Measurements from ENCODE around the gene PASD1. TPM values are rescaled to one million over a fixed set of nuclear protein-coding genes. Genes with fewer than 3 reads are reported as not detected.

PASD1 gene
- total RNA-seq, 1 donor from 2014 or later: not detected

DNA sequence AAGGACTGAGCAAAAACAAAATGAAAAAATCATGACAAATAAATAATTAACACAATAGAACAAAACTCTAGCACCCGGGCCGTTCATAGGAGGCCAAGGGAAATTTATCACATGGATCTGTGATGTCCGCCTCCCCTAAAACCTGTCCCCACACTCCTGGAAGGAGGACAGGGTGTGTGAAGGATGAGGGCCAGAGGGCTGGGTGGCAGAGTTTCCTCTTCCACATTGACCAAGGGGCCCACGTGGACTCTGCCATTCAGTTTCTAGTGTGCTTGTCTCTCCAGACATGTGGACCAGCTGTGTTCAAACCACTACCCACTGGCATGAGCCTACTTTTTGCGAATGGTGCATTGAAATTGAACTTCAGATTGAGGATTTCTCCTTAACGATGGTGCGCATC, 138.1 kb downstream of the PASD1 start:
- H3K4me1 Mint-ChIP-seq (ENCODE audit: low read depth): no peaks in the 10 kb centered on the region
- no peak for DNase-seq (ENCODE audit: low spot score, unreplicated experiment)
- TF ChIP-seq, protein P1, sequence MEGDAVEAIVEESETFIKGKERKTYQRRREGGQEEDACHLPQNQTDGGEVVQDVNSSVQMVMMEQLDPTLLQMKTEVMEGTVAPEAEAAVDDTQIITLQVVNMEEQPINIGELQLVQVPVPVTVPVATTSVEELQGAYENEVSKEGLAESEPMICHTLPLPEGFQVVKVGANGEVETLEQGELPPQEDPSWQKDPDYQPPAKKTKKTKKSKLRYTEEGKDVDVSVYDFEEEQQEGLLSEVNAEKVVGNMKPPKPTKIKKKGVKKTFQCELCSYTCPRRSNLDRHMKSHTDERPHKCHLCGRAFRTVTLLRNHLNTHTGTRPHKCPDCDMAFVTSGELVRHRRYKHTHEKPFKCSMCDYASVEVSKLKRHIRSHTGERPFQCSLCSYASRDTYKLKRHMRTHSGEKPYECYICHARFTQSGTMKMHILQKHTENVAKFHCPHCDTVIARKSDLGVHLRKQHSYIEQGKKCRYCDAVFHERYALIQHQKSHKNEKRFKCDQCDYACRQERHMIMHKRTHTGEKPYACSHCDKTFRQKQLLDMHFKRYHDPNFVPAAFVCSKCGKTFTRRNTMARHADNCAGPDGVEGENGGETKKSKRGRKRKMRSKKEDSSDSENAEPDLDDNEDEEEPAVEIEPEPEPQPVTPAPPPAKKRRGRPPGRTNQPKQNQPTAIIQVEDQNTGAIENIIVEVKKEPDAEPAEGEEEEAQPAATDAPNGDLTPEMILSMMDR (IDR thresholded peaks at IDR 0.05; ENCODE audit: unreplicated experiment): no peak
- peaks cover 15% of the 10 kb centered on the region for H3K9me3 Mint-ChIP-seq (ENCODE audit: low read depth)
- peaks cover 2% of the 10 kb centered on the region for H3K36me3 Mint-ChIP-seq (ENCODE audit: insufficient read depth)
- no peak overlapping the region for H3K4me3 Mint-ChIP-seq (ENCODE audit: low read depth)
- H3K27me3 Mint-ChIP-seq: no peaks in the 10 kb centered on the region
- H3K27ac Mint-ChIP-seq: no peak overlapping the region

DNA sequence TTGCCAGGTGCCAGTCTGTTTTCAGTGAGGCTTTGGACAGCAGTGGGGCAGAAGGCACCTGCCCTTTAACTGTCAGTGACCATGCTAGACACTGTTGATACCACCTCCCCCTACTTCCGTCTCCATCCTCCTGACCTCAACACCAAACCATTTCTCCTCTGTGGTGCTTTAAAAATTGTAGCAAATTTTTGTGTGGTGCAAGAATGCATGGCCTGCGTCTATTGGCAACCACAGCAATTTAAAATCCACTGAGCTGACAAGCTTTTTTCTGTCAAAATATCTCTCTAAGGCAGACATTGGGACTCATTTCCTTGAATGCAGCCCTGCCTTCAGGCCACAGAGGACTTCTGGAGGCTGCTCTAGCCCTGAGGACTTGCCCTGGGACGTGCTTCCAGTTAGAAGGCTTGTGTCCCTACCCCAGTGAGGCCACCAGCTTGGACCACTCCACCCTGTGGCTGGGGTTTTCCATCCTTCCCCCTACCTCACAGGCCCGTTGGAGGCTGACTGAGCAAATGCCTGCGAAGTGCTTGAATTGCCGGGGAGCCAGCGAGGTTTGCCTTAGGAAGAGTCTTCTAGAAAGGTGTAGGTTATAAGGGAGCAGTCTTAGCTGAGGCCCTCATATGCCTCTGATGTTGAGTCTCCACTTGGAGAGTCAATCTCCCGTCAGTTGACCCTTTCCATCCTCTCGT, 138.7 kb downstream of the PASD1 start:
- Mint-ChIP-seq H3K27ac (no peak overlapping the region), H3K4me1 (ENCODE audit: low read depth) (no peaks in the 10 kb centered on the region), H3K36me3 (ENCODE audit: insufficient read depth) (peaks cover 2% of the 10 kb centered on the region), H3K27me3 (no peaks in the 10 kb centered on the region), H3K4me3 (ENCODE audit: low read depth) (no peak overlapping the region), H3K9me3 (ENCODE audit: low read depth) (peaks cover 13% of the 10 kb centered on the region)
- no peak for DNase-seq (ENCODE audit: low spot score, unreplicated experiment)
- TF ChIP-seq, protein P1 (IDR thresholded peaks at IDR 0.05; ENCODE audit: unreplicated experiment): no peak

DNA sequence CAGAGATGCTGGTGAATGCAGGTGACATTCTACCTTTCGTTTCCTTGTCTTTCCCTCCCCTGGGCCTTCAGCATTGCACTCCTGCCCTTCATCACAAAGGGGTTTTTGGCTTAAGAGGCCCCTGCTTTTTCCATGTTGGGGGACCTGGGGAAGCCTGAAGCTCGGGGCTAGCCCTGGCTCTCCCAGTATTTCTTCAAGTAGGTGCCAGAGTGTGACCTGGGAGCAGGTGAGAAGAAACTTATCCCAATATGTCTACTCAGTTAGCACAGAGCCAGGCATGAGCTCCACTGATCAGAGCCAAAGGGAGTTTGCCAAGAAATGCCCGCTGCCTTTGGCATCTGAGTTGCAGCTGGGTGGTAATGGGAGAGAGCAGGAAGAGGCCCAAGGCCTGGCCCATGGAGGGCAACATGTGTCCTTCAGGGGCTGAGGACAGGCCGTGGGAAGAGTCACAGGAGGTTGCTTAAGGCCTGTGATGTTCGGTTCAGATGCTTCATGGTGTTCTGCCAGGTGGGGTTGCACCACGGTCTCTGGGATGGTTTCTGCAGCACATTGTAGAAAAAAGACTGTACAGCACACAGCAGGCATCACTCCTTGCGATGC, 139.4 kb downstream of the PASD1 start:
- no peaks in the 10 kb centered on the region for H3K4me1 Mint-ChIP-seq (ENCODE audit: low read depth)
- H3K27ac Mint-ChIP-seq: no peak overlapping the region
- TF ChIP-seq, protein P1 (IDR thresholded peaks at IDR 0.05; ENCODE audit: unreplicated experiment): no peak
- peaks cover 12% of the 10 kb centered on the region for H3K9me3 Mint-ChIP-seq (ENCODE audit: low read depth)
- no peak overlapping the region for H3K4me3 Mint-ChIP-seq (ENCODE audit: low read depth)
- peaks cover 2% of the 10 kb centered on the region for H3K36me3 Mint-ChIP-seq (ENCODE audit: insufficient read depth)
- DNase-seq (ENCODE audit: low spot score, unreplicated experiment): no peak
- H3K27me3 Mint-ChIP-seq: no peaks in the 10 kb centered on the region

DNA sequence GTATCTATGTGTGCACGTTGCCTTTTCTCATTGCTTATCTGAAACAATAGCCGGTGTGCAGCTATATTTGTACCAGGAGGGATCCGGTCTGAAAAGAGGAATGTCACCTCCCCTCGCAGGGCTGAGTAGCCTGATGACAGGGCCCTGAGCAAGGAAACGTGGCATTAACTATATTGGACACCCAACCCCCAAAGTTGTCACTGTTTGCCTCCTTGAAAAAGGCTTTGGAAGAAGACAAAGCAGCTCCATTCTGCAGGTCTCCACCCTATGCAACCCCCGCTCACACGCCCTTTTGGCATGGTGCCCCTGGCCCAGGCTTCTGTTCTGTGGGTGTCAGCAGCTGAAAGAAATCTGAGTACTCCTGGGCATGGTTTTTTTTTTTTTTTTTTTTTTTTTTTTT, 140.0 kb downstream of the PASD1 start:
- no peak for DNase-seq (ENCODE audit: low spot score, unreplicated experiment)
- TF ChIP-seq, protein P1 (IDR thresholded peaks at IDR 0.05; ENCODE audit: unreplicated experiment): no peak
- peaks cover 9% of the 10 kb centered on the region for H3K9me3 Mint-ChIP-seq (ENCODE audit: low read depth)
- H3K4me3 Mint-ChIP-seq (ENCODE audit: low read depth): no peak overlapping the region
- no peaks in the 10 kb centered on the region for H3K27me3 Mint-ChIP-seq
- no peak overlapping the region for H3K27ac Mint-ChIP-seq
- peaks cover 2% of the 10 kb centered on the region for H3K36me3 Mint-ChIP-seq (ENCODE audit: insufficient read depth)
- no peaks in the 10 kb centered on the region for H3K4me1 Mint-ChIP-seq (ENCODE audit: low read depth)

DNA sequence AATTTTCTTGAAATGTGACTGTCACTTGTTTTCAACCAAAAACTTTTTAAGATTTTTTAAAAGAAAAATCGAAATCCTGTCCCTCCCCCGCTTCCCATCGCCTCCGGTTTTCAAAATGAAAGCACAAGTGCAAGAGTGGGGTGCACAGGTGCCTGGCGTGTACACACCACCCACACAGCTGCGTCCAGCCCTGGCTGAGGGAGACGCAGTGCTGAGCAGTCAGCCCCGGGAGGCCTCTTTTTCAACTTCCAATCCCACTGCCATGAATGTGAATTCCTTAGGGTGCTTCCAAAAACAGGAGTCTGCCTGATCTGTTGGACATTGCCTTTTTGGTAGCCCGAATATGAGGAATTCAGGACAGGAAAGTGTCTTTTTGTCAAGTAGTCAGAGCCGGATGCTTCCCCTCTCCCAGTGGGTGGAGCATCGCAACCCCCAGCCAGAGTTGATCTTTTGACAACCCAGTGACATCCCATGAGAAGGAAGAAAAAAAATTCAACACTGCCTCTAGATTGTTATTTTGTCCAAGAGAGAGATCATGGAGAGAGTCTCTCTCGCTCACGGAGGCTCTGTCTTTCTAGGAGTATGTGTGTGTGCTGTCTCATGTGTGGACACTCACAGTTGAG, 140.7 kb downstream of the PASD1 start:
- no peak overlapping the region for H3K27ac Mint-ChIP-seq
- DNase-seq (ENCODE audit: low spot score, unreplicated experiment): no peak
- peaks cover 9% of the 10 kb centered on the region for H3K9me3 Mint-ChIP-seq (ENCODE audit: low read depth)
- no peaks in the 10 kb centered on the region for H3K4me1 Mint-ChIP-seq (ENCODE audit: low read depth)
- H3K36me3 Mint-ChIP-seq (ENCODE audit: insufficient read depth): peaks cover 2% of the 10 kb centered on the region
- H3K4me3 Mint-ChIP-seq (ENCODE audit: low read depth): no peak overlapping the region
- TF ChIP-seq, protein P1 (IDR thresholded peaks at IDR 0.05; ENCODE audit: unreplicated experiment): no peak
- no peaks in the 10 kb centered on the region for H3K27me3 Mint-ChIP-seq
